Stomach (tissue), 9 donors: ENCODE results near the gene BABAM2. TPM values are rescaled to one million over a fixed set of nuclear protein-coding genes. Genes with fewer than 3 reads are reported as not detected.

ENCODE experiments used
- DNase-seq, 2 donors: peaks; one replicate each; pipeline versions ENCODE4 v3.0.0 to v3.0.0-alpha.2; 2013 to 2019
- H3K27ac ChIP-seq, 5 donors: fragments of 200-600 bp in 4 of 5; sonication (generic) in 4 of 5; one replicate each; pipeline ENCODE4 v1.5.1; 2013 to 2019; ENCODE audit warnings: mild to moderate bottlenecking in 1 of 5, moderate library complexity in 1 of 5
- H3K27me3 ChIP-seq, 3 donors: fragments of 200-600 bp; sonication (generic); one replicate each; pipeline ENCODE4 v1.5.1; 2017 to 2019; ENCODE audit warnings: mixed run types in 1 of 3
- H3K36me3 ChIP-seq, 4 donors: fragments of 200-600 bp; sonication (generic); 1 replicate in 3 of 4; 2 replicates in 1 of 4; pipeline ENCODE4 v1.5.1; 2016 to 2019
- H3K4me1 ChIP-seq, 4 donors: fragments of 200-600 bp; sonication (generic); one replicate each; pipeline ENCODE4 v1.5.1; 2016 to 2019
- H3K4me3 ChIP-seq, 4 donors: fragments of 200-600 bp; sonication (generic) in 3 of 4; one replicate each; pipeline ENCODE4 v1.5.1; 2016 to 2019; ENCODE audit warnings: mild to moderate bottlenecking in 1 of 4
- H3K9me3 ChIP-seq, 4 donors: fragments of 200-600 bp; sonication (generic); one replicate each; pipeline ENCODE4 v1.5.1; 2016 to 2019
- EP300 ChIP-seq: sonication (generic); formaldehyde crosslinking; IDR thresholded peaks from one replicate; pipeline ENCODE4 v1.6.1; 2017; ENCODE audit warnings: antibody characterized with exemption
- POLR2A ChIP-seq, 4 donors: fragments of 450-650 bp; IDR thresholded peaks; one replicate each; pipeline ENCODE4 v1.6.1; 2016; ENCODE audit warnings: antibody characterized with exemption in 4 of 4, control low read depth in 2 of 4, mild to moderate bottlenecking in 1 of 4, moderate library complexity in 1 of 4
- POLR2AphosphoS5 ChIP-seq, 3 donors: sonication (generic); formaldehyde crosslinking; IDR thresholded peaks; one replicate each; pipeline ENCODE4 v1.6.1; 2016; ENCODE audit warnings: antibody characterized with exemption in 3 of 3
- WGBS, 5 donors: extraction: QIAGEN DNeasy Blood & Tissue Kit in 3 of 5; methylation state at CpG; one replicate each; pipeline versions ENCODE4 v1.1.5 to v1.1.7; 2013 to 2018; 5-methylcytosine and 5-hydroxymethylcytosine counted together
- intact Hi-C: fragments of 100-400 bp; cut with DNase I; formaldehyde crosslinking; loops from one replicate; pipeline ENCODE4 v1.15.1; 2023; ENCODE audit warnings: low total_unique reads
- polyA plus RNA-seq, 3 donors: library from polyadenylated mRNA; stranded (reverse); fragments of 200-250 nt; gene quantifications; one replicate each; pipeline ENCODE4 v1.2.3, GENCODE V29; 2013
- total RNA-seq, 5 donors: library from RNA; depleted of rRNA; stranded (reverse); fragments of >200 nt; gene quantifications; one replicate each; pipeline versions ENCODE4 v1.1.0 to v1.2.3, GENCODE V29; 2014 to 2016
- TF ChIP-seq, protein P1 (sequence below), 7 experiments: fragments of 450-650 bp in 4 of 7; fragments of 200-600 bp in 3 of 7; sonication (generic) in 3 of 7; IDR thresholded peaks; one replicate each; pipeline ENCODE4 v1.5.1; 2016 to 2019; ENCODE audit warnings: antibody characterized with exemption in 7 of 7, control low read depth in 2 of 7, mild to moderate bottlenecking in 1 of 7
- donor health status: healthy with polysubstance abuse.
- donor health status: Bipolar disorder and iron deficiency.
- donor health status: healthy.

BABAM2 gene
- total and polyA plus RNA-seq, 8 donors: 14.2 to 41.4 (median 22.8) TPM

DNA sequence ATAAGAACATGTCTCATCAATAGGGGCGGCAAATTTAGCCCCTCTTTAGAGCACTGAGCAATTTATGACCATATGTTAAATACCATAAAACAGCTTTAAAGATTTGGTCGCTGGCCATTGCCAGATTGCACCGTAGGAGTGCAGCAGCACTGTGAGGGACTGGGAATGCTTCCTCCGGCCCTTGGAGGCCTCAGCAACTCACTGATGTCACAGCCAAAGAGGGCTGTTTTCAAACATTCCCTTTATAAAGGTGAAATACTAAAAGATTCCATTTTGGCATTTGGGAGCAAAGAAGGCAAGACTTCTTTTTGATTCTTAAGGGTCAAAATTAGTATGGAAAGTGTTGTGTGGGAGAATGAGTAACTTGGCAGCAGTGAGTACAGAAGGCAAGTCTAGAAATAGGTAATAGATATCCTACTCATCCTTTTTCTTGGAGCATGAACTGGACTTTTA lies 63.7 kb downstream of the BABAM2 start:
- 64 to 93% (median 74%) methylated on average over 4 of the region's 4 CpGs for WGBS, 5 donors
- no peak overlapping the region for H3K4me3 ChIP-seq
- H3K27me3 ChIP-seq: no peaks in the 10 kb centered on the region
- DNase-seq: no peak
- H3K27ac ChIP-seq: peak overlapping the region in 4 of 5 donors; percentile 16 to 64 (median 60)
- intact Hi-C loops: no loop called here
- H3K36me3 ChIP-seq: no peaks in the 10 kb centered on the region
- H3K4me1 ChIP-seq: peaks cover 3 to 51% (median 22%) of the 10 kb centered on the region in 4 donors
- no peaks in the 10 kb centered on the region for H3K9me3 ChIP-seq
- TF ChIP-seq POLR2A (IDR thresholded peaks at IDR 0.05) (no peak), EP300 (no peak), POLR2AphosphoS5 (IDR thresholded peaks at IDR 0.05) (no peak)
- TF ChIP-seq, protein P1, sequence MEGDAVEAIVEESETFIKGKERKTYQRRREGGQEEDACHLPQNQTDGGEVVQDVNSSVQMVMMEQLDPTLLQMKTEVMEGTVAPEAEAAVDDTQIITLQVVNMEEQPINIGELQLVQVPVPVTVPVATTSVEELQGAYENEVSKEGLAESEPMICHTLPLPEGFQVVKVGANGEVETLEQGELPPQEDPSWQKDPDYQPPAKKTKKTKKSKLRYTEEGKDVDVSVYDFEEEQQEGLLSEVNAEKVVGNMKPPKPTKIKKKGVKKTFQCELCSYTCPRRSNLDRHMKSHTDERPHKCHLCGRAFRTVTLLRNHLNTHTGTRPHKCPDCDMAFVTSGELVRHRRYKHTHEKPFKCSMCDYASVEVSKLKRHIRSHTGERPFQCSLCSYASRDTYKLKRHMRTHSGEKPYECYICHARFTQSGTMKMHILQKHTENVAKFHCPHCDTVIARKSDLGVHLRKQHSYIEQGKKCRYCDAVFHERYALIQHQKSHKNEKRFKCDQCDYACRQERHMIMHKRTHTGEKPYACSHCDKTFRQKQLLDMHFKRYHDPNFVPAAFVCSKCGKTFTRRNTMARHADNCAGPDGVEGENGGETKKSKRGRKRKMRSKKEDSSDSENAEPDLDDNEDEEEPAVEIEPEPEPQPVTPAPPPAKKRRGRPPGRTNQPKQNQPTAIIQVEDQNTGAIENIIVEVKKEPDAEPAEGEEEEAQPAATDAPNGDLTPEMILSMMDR (IDR thresholded peaks at IDR 0.05): no peak

DNA sequence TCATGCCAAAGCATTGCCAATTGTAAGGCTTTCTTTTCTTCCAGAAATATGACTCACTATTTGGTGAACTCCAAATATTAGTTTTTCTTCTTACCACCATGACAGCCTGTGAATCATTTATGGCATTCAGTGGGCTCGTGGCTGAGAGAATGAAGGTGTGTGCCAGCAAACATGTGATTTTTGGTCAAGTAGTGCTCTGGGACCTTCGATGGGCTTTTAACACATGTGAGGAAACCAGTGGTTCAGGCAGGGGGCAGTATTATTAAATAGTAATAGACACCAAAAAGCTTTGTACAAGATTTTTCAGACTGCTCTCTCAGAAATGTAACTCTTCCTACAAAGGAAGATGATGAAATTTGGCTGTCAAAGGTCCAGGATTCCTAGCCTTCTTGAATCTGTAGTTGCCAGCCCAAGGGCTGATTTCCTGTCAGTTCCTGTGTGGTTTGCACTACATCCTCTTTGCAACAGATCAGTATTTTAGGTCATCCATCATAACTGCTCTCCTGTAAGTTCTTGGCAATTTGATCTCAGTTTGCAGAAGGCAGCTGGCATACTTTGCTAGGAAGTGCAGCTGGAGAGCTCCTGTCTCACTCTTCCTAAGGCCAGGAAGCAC lies 64.3 kb downstream of the BABAM2 start:
- intact Hi-C loops: no loop called here
- Histone ChIP-seq H3K4me1 (peaks cover 8 to 57% (median 28%) of the 10 kb centered on the region in 4 donors), H3K27ac (peak overlapping the region; percentile 16 to 64 (median 57)), H3K36me3 (no peaks in the 10 kb centered on the region), H3K27me3 (no peaks in the 10 kb centered on the region), H3K9me3 (no peaks in the 10 kb centered on the region), H3K4me3 (no peak overlapping the region)
- DNase-seq: peak in 1 of 2 donors; percentile 66
- 17 to 39% (median 26%) methylated on average over 2 of the region's 2 CpGs for WGBS, 5 donors
- TF ChIP-seq POLR2AphosphoS5 (IDR thresholded peaks at IDR 0.05): peak in 2 of 3 donors; percentile 58 to 67
- TF ChIP-seq EP300: no peak
- TF ChIP-seq, protein P1 (IDR thresholded peaks at IDR 0.05): peak in 2 of 7 experiments; percentile 23
- no peak for TF ChIP-seq POLR2A (IDR thresholded peaks at IDR 0.05)

DNA sequence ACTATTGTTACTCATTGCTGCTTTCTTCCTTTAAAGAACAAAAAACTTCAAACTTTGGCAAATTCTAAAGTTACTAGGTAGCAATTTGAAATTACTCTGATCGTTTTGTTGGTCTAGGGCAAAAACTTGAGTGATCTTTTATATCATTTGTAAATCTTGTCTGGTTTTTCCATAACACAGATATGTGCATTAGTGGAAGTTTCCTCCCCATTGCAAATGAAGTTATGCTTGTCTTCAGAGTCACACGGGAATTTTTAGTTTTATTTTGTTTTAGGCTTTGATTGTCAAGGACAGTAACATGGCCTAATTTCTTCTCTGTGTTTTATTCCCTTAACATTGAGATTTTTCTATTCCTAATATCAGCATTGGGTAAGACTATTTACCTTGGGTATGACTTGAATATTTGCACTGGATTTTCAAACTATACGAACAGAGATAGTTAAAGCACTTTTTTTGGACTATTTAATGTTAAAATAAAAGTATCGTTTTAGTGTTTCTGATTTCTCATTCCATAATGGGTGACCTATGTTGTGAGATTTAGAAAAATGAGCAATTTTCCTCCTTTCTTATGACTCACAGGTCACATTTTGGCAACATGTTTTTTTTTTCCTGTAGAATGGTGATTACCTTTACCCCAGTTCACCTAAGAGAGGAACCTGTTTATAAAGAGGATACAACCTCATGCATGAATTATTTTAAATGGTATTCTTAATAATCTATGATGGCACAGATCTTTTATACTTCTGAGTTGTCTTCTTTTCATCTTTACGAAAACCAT lies 65.0 kb downstream of the BABAM2 start:
- intact Hi-C loops: no loop called here
- WGBS, 5 donors: 36 to 45% (median 38%) methylated on average over 5 of the region's 5 CpGs
- peak overlapping the region in 4 of 5 donors; percentile 16 to 64 (median 60) for H3K27ac ChIP-seq

DNA sequence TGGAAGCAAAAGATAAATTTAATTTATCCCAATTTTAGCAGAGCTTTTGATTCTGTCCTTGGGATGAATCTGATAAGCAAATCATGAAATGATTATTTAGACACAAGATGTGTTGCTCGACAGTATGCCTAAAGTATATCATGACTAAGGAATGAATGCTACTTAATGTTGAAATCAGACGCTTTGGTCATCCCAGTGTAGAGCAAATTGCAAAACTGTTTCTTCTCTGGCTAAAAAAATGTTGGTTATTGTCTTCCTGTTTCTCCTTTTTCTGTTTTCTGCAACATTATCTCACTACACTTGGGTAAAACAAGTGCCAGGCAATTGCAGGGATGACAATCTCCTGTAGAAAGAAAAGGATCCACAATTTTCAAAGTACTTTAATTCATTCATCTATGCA lies 66.4 kb downstream of the BABAM2 start:
- 78 to 94% (median 83%) methylated on average over 2 of the region's 2 CpGs for WGBS, 5 donors
- intact Hi-C loops: no loop called here
- no peaks in the 10 kb centered on the region for H3K27me3 ChIP-seq
- H3K36me3 ChIP-seq: no peaks in the 10 kb centered on the region
- no peaks in the 10 kb centered on the region for H3K9me3 ChIP-seq
- TF ChIP-seq POLR2A (IDR thresholded peaks at IDR 0.05) (no peak), POLR2AphosphoS5 (IDR thresholded peaks at IDR 0.05) (no peak), EP300 (no peak)
- TF ChIP-seq, protein P1 (IDR thresholded peaks at IDR 0.05): no peak
- no peak for DNase-seq
- H3K4me3 ChIP-seq: no peak overlapping the region
- peaks cover 13 to 69% (median 36%) of the 10 kb centered on the region in 4 donors for H3K4me1 ChIP-seq
- peak overlapping the region in 2 of 5 donors; percentile 57 to 64 for H3K27ac ChIP-seq

More for the DNA sequence above, 65.0 kb downstream of the BABAM2 start:
- no peak for DNase-seq
- no peaks in the 10 kb centered on the region for H3K36me3 ChIP-seq
- TF ChIP-seq POLR2AphosphoS5 (IDR thresholded peaks at IDR 0.05) (no peak), POLR2A (IDR thresholded peaks at IDR 0.05) (no peak), EP300 (no peak)
- TF ChIP-seq, protein P1 (IDR thresholded peaks at IDR 0.05): no peak
- peaks cover 13 to 64% (median 33%) of the 10 kb centered on the region in 4 donors for H3K4me1 ChIP-seq
- H3K4me3 ChIP-seq: no peak overlapping the region
- no peaks in the 10 kb centered on the region for H3K27me3 ChIP-seq
- no peaks in the 10 kb centered on the region for H3K9me3 ChIP-seq
